Stomach smooth muscle (tissue), 2 donors: ENCODE measurements around the gene VPS11.
"Not testable (repeated sequence)": the region's sequence is repeated elsewhere in the genome, so short reads cannot be mapped to it uniquely, and the experiment has no call there.

Experiments
- H3K27ac ChIP-seq: one replicate; pipeline ENCODE4 v1.7.0; 2013; ENCODE audit warnings: mild to moderate bottlenecking, low read length, inconsistent platforms
- H3K27me3 ChIP-seq, 2 donors: one replicate each; pipeline ENCODE4 v1.7.0; 2013; ENCODE audit warnings: low read length in 2 of 2; ENCODE audit not compliant: insufficient read depth in 2 of 2, control insufficient read depth in 1 of 2
- H3K36me3 ChIP-seq, 2 donors: one replicate each; pipeline ENCODE4 v1.7.0; 2013; ENCODE audit warnings: low read length in 2 of 2; ENCODE audit not compliant: control insufficient read depth in 2 of 2, insufficient read depth in 2 of 2
- H3K4me1 ChIP-seq: one replicate; pipeline ENCODE4 v1.7.0; 2013; ENCODE audit warnings: low read length; ENCODE audit not compliant: control insufficient read depth, insufficient read depth
- H3K4me3 ChIP-seq, 2 donors: one replicate each; pipeline ENCODE4 v1.7.0; 2013; ENCODE audit warnings: low read length in 2 of 2
- H3K9ac ChIP-seq, 2 donors: one replicate each; pipeline ENCODE4 v1.7.0; 2013; ENCODE audit warnings: low read length in 2 of 2, mild to moderate bottlenecking in 1 of 2
- H3K9me3 ChIP-seq, 2 donors: one replicate each; pipeline ENCODE4 v1.7.0; 2013; ENCODE audit warnings: low read length in 2 of 2; ENCODE audit not compliant: control insufficient read depth in 2 of 2
- donor health status: healthy.
- donor health status: Pancreatic carcinoma.

The VPS11 gene

DNA sequence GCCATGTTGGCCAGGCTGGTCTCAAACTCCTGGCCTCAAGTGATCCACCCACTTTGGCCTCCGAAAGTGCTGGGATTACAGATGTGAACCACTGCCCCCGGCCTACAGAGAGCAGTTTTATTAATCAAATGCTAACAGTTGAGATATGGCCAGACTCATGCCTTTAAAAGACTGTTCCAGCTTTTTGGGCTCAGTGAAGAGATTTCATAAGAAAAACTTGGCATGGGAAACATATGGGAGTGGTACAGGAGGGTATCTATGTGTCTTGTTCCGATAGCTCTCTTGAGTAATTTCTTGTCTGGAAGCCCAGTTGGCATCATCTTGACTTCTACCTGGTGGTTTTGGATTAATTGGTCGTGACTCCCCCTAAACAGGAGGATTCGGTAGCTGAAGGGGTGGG is 28.7 kb upstream of the VPS11 start:
- H3K27ac ChIP-seq = no peak overlapping the region
- H3K9me3 ChIP-seq = no peaks in the 10 kb centered on the region
- H3K9ac ChIP-seq = no peak overlapping the region
- no peaks in the 10 kb centered on the region for H3K27me3 ChIP-seq
- no peaks in the 10 kb centered on the region for H3K36me3 ChIP-seq
- no peaks in the 10 kb centered on the region for H3K4me1 ChIP-seq
- H3K4me3 ChIP-seq = no peak overlapping the region

DNA sequence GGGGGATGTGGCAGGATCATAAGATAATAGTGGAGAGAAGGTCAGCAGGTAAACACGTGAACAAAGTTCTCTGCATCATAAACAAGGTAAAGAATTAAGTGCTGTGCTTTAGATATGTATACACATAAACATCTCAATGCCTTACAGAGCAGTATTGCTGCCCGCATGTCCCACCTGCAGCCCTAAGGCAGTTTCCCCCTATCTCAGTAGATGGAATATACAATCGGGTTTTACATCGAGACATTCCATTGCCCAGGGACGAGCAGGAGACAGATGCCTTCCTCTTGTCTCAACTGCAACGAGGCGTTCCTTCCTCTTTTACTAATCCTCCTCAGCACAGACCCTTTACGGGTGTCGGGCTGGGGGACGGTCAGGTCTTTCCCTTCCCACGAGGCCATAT is 28.1 kb upstream of the VPS11 start:
- H3K9ac ChIP-seq, H3K4me1 ChIP-seq, H3K9me3 ChIP-seq, H3K27ac ChIP-seq, H3K36me3 ChIP-seq, H3K27me3 ChIP-seq, H3K4me3 ChIP-seq: not testable (repeated sequence)

GRCh38 chr11:119041821-119042514 is 25.6 kb upstream of the VPS11 start:
- no peaks in the 10 kb centered on the region for H3K4me1 ChIP-seq
- no peaks in the 10 kb centered on the region for H3K9me3 ChIP-seq
- H3K27me3 ChIP-seq = no peaks in the 10 kb centered on the region
- H3K36me3 ChIP-seq = peaks cover 10 to 12% of the 10 kb centered on the region in 2 donors
- no peak overlapping the region for H3K4me3 ChIP-seq
- no peak overlapping the region for H3K27ac ChIP-seq
- H3K9ac ChIP-seq = no peak overlapping the region

DNA sequence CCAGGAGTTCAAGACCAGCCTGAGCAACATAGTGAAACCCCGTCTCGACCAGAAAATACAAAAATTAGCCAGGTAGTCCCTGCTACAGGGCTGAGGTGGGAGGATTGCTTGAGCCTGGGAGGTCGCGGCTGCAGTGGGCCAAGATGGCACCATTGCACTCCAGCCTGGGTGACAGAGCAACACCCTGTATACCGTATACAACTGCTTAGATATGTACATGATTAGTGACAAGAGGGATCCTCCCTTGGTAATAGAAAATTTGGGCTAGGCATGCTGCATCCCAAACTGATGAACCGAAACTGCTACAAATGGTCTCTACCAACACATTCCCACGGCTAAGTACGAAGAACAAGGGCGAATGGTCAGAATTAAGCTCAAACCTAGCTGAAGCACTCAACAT is 24.7 kb upstream of the VPS11 start:
- Histone ChIP-seq H3K27ac (no peak overlapping the region), H3K9me3 (no peaks in the 10 kb centered on the region), H3K36me3 (peaks cover 18% of the 10 kb centered on the region in 2 donors), H3K9ac (no peak overlapping the region), H3K27me3 (no peaks in the 10 kb centered on the region), H3K4me1 (no peaks in the 10 kb centered on the region), H3K4me3 (no peak overlapping the region)

DNA sequence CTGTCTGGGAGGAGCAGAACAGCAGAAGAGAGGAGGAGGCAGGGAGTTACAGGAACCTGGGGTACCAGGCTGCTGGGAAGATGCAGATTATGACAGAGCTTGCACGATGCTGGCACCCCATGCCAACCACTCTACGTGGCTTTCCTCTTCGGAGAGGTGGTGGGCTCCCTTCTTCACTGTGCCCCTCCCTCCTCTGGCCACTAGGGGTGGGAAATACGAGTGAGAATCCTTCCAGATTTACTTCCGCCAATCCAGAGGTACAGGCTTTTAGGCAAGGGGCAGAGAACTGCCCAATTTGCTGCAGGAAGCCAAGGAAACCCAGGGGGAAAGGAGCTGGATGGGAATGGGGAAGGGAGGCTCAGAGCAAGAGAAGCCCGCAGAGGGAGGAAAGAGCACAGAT is 22.9 kb upstream of the VPS11 start:
- H3K9me3 ChIP-seq = no peaks in the 10 kb centered on the region
- H3K27ac ChIP-seq = no peak overlapping the region
- no peak overlapping the region for H3K9ac ChIP-seq
- H3K4me3 ChIP-seq = no peak overlapping the region
- H3K36me3 ChIP-seq = peaks cover 31 to 36% of the 10 kb centered on the region in 2 donors
- no peaks in the 10 kb centered on the region for H3K27me3 ChIP-seq
- H3K4me1 ChIP-seq = no peaks in the 10 kb centered on the region

DNA sequence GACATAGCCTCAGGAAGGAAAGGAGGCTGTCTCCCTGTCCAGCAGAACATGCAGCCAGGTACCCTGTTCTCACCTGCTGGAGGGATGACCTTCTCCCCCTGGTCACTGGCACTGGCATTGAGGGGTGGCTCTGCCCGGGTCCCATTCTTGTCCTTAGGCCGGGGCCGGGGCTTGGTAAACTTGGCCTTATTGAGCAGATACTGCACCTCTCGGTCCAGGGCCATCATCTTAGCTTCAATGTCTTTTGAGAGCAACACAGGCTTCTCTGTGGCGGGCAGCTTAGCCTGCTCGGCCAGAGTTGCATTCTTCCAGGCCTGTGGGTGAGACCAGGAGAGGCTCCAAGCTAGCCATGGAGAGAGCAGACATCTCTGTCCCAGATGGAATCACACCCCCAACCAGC is 21.1 kb upstream of the VPS11 start:
- no peaks in the 10 kb centered on the region for H3K4me1 ChIP-seq
- H3K27ac ChIP-seq = no peak overlapping the region
- no peak overlapping the region for H3K9ac ChIP-seq
- no peaks in the 10 kb centered on the region for H3K9me3 ChIP-seq
- no peak overlapping the region for H3K4me3 ChIP-seq
- peaks cover 40 to 45% of the 10 kb centered on the region in 2 donors for H3K36me3 ChIP-seq
- H3K27me3 ChIP-seq = no peaks in the 10 kb centered on the region

- Histone ChIP-seq H3K27me3 (no peaks in the 10 kb centered on the region), H3K4me1 (no peaks in the 10 kb centered on the region)
Observed at GRCh38 chr11:119047205-119047604, 20.4 kb upstream of the VPS11 start.

DNA sequence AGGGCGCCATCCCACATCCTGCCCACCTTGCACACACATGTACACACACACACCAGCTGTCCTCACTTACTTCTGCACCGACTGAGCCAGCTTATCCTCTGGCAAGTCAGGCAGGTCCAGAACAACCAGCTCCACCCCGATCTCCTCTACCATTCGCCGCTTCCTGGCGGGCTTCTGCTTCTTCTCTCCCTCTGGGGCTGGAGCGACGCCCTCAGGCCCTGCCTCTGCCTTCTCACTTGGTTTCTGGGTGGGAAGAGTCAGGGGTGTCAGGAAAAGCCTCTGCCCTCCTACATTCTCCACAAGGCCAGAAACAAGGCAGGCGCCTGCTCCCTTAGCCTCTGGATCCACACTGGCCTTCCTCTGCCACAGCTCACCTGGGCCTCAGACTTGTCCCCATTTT is 19.0 kb upstream of the VPS11 start:
- H3K9ac ChIP-seq = no peak overlapping the region
- H3K4me3 ChIP-seq = no peak overlapping the region
- H3K4me1 ChIP-seq = no peaks in the 10 kb centered on the region
- H3K27ac ChIP-seq = no peak overlapping the region
- no peaks in the 10 kb centered on the region for H3K9me3 ChIP-seq
- peaks cover 61 to 64% of the 10 kb centered on the region in 2 donors for H3K36me3 ChIP-seq
- H3K27me3 ChIP-seq = no peaks in the 10 kb centered on the region

More at GRCh38 chr11:119047205-119047604, 20.4 kb upstream of the VPS11 start:
- no peak overlapping the region for H3K27ac ChIP-seq
- no peak overlapping the region for H3K4me3 ChIP-seq
- H3K9ac ChIP-seq = no peak overlapping the region
- peaks cover 47 to 52% of the 10 kb centered on the region in 2 donors for H3K36me3 ChIP-seq
- H3K9me3 ChIP-seq = no peaks in the 10 kb centered on the region

DNA sequence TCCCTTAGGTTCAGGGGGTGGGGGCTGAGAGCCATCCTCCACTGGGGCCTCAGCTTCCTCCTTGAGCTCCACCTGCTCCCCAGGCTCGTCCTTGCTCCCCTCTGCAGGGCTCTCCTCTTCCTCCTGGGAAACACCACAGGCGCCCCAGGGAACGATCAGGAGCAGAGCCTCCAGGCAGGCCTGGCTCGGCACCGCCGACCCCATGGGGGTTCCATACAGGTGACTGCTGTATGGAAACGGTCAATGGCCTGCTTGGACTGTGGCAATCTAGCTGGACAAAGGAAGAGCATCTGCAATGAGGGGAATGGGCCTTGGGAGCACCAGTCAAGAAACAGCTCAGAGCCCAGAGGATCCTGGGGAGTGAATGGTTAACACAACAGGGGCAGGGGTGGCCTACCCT is 18.5 kb upstream of the VPS11 start:
- H3K27me3 ChIP-seq = no peaks in the 10 kb centered on the region
- H3K9me3 ChIP-seq = no peaks in the 10 kb centered on the region
- no peaks in the 10 kb centered on the region for H3K4me1 ChIP-seq
- H3K27ac ChIP-seq = no peak overlapping the region
- H3K36me3 ChIP-seq = peaks cover 66 to 68% of the 10 kb centered on the region in 2 donors
- no peak overlapping the region for H3K9ac ChIP-seq
- H3K4me3 ChIP-seq = no peak overlapping the region

GRCh38 chr11:119051440-119052162 is 16.0 kb upstream of the VPS11 start:
- Histone ChIP-seq H3K36me3 (peaks cover 63 to 73% of the 10 kb centered on the region in 2 donors), H3K27me3 (no peaks in the 10 kb centered on the region), H3K4me1 (peaks cover 14% of the 10 kb centered on the region), H3K9ac (no peak overlapping the region), H3K27ac (no peak overlapping the region), H3K9me3 (no peaks in the 10 kb centered on the region), H3K4me3 (no peak overlapping the region)
